ENCODE results near the gene GGA2. TPM values are rescaled to one million over a fixed set of nuclear protein-coding genes. Genes with fewer than 3 reads are reported as not detected.
A peak's percentile ranks its signal among the peaks of the same experiment; 100 is the strongest.

GGA2 gene
- total RNA-seq, 6 experiments from 2014 or later, result 19.2 to 31.7 (median 27.8) TPM

DNA sequence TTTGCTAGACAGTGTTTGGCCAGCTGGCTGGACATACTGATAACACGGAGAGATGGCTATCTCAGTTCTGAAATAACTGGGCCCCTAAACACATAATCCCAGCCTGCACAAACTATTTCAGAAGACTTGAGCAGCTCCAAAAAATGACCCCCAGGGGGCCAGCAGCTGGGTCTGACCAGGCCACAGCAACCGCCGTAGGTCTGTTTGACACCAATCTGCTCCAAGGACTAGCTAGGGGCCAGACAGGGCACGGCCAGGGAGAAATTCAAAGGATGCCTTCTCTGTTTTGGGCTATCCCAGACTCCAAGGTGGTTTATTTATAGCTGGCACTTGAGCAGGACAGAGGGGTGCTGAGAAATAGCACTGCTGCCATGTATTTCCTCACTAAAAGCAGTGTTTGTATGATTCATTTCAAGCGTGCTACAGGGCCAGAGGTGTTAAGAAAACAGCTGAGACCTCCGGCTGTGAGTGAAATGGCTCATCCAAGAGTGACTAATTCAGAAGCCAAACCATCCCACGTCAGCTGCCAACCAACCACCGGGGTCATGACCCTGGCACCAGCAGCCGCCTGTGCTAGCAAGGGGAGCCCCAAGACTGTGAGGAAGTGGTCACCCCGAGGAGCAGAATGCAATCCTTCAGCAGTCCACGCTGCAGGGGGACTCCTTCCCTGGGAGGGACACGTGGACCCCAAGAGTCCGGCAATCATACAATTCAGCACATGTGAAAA lies 5.7 kb downstream of the GGA2 start:
- peak overlapping the region in 1 of 3 donors; percentile 56 for H3K27ac ChIP-seq
- ATAC-seq (peak; percentile 57 to 86 (median 61)), DNase-seq (peak in 1 of 3 donors; percentile 74)
- no peaks in the 10 kb centered on the region for H3K36me3 ChIP-seq
- no peak for TF ChIP-seq POLR2A (IDR thresholded peaks at IDR 0.05)
- WGBS (ENCODE audit: insufficient coverage, low coverage, low lambda C conversion rate, missing lambda C conversion rate), result 34% methylated on average over 11 of the region's 13 CpGs
- peaks cover 0 to 19% (median 9%) of the 10 kb centered on the region in 4 donors for H3K4me1 ChIP-seq
- no peaks in the 10 kb centered on the region for H3K9me3 ChIP-seq
- no peak overlapping the region for H3K4me3 ChIP-seq
- intact Hi-C loops (cut with DNase I), result no loop called here
- no peaks in the 10 kb centered on the region for H3K27me3 ChIP-seq

- H3K27me3 ChIP-seq, result no peaks in the 10 kb centered on the region
- H3K4me3 ChIP-seq, result no peak overlapping the region
- ATAC-seq, result no peak
- TF ChIP-seq, protein P1, sequence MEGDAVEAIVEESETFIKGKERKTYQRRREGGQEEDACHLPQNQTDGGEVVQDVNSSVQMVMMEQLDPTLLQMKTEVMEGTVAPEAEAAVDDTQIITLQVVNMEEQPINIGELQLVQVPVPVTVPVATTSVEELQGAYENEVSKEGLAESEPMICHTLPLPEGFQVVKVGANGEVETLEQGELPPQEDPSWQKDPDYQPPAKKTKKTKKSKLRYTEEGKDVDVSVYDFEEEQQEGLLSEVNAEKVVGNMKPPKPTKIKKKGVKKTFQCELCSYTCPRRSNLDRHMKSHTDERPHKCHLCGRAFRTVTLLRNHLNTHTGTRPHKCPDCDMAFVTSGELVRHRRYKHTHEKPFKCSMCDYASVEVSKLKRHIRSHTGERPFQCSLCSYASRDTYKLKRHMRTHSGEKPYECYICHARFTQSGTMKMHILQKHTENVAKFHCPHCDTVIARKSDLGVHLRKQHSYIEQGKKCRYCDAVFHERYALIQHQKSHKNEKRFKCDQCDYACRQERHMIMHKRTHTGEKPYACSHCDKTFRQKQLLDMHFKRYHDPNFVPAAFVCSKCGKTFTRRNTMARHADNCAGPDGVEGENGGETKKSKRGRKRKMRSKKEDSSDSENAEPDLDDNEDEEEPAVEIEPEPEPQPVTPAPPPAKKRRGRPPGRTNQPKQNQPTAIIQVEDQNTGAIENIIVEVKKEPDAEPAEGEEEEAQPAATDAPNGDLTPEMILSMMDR (IDR thresholded peaks at IDR 0.05), result no peak
- no peak for TF ChIP-seq POLR2A (IDR thresholded peaks at IDR 0.05)
- H3K4me1 ChIP-seq, result peaks cover 0 to 19% (median 9%) of the 10 kb centered on the region in 4 donors
- H3K36me3 ChIP-seq, result no peaks in the 10 kb centered on the region
- intact Hi-C loops (cut with DNase I), result no loop called here
- no peaks in the 10 kb centered on the region for H3K9me3 ChIP-seq
- no peak for DNase-seq
- WGBS (ENCODE audit: insufficient coverage, low coverage, low lambda C conversion rate, missing lambda C conversion rate), result 60% methylated on average over 3 of the region's 5 CpGs
- H3K27ac ChIP-seq, result peak overlapping the region in 1 of 3 donors; percentile 56
Measured at GRCh38 chr16:23504076-23504452, 6.2 kb downstream of the GGA2 start.

GRCh38 chr16:23502466-23502865 lies 7.8 kb downstream of the GGA2 start:
- no peak overlapping the region for H3K27ac ChIP-seq
- no peak for ATAC-seq
- H3K4me3 ChIP-seq, result no peak overlapping the region
- TF ChIP-seq, protein P1 (IDR thresholded peaks at IDR 0.05), result no peak
- no peak for TF ChIP-seq POLR2A (IDR thresholded peaks at IDR 0.05)
- no peak for DNase-seq
- H3K27me3 ChIP-seq, result no peaks in the 10 kb centered on the region
- WGBS (ENCODE audit: insufficient coverage, low coverage, low lambda C conversion rate, missing lambda C conversion rate), result 56% methylated on average over 2 of the region's 2 CpGs
- no peaks in the 10 kb centered on the region for H3K36me3 ChIP-seq
- no peaks in the 10 kb centered on the region for H3K9me3 ChIP-seq
- intact Hi-C loops (cut with DNase I), result no loop called here
- peaks cover 0 to 21% (median 9%) of the 10 kb centered on the region in 4 donors for H3K4me1 ChIP-seq

- Histone ChIP-seq H3K9me3 (no peaks in the 10 kb centered on the region), H3K36me3 (no peaks in the 10 kb centered on the region), H3K4me3 (no peak overlapping the region), H3K27ac (no peak overlapping the region), H3K27me3 (no peaks in the 10 kb centered on the region), H3K4me1 (peaks cover 0 to 30% (median 13%) of the 10 kb centered on the region in 4 donors)
- ATAC-seq (peak in 2 of 4 donors; percentile 23 to 32), DNase-seq (no peak)
- TF ChIP-seq, protein P1 (IDR thresholded peaks at IDR 0.05), result no peak
- TF ChIP-seq POLR2A (IDR thresholded peaks at IDR 0.05), result no peak
- WGBS (ENCODE audit: insufficient coverage, low coverage, low lambda C conversion rate, missing lambda C conversion rate), result 19% methylated on average over 5 of the region's 5 CpGs
- intact Hi-C loops (cut with DNase I), result no loop called here
Measured at GRCh38 chr16:23501291-23501690, 9.0 kb downstream of the GGA2 start.

DNA sequence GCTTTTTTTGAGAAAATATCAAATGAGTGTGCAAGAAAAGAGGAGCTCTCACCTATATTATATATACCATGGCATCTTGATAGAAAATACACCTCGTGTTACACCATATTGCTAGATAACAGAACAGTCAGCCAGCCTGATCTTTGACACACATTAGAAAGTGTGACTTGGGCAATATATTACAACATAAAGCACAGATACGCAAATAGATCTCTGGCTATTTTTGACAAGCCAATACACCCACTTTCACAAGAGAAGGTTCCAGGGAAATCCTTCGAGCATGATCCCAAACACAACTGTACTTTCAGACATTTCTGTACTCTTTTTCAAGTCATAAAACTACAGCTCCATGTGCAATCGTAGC lies 9.4 kb downstream of the GGA2 start:
- peaks cover 0 to 30% (median 13%) of the 10 kb centered on the region in 4 donors for H3K4me1 ChIP-seq
- intact Hi-C loops (cut with DNase I), result no loop called here

More for the DNA sequence above, 9.4 kb downstream of the GGA2 start:
- TF ChIP-seq, protein P1 (IDR thresholded peaks at IDR 0.05), result no peak
- TF ChIP-seq POLR2A (IDR thresholded peaks at IDR 0.05), result no peak
- 32% methylated on average over 4 of the region's 4 CpGs for WGBS (ENCODE audit: insufficient coverage, low coverage, low lambda C conversion rate, missing lambda C conversion rate)
- H3K36me3 ChIP-seq, result no peaks in the 10 kb centered on the region
- no peaks in the 10 kb centered on the region for H3K27me3 ChIP-seq
- ATAC-seq (no peak), DNase-seq (no peak)
- H3K27ac ChIP-seq, result no peak overlapping the region
- H3K9me3 ChIP-seq, result no peaks in the 10 kb centered on the region
- no peak overlapping the region for H3K4me3 ChIP-seq

Data from right lobe of liver (tissue), 6 donors.